Esophagus (tissue), 2 donors: ENCODE results near the gene STAC3. TPM values are rescaled to one million over a fixed set of nuclear protein-coding genes. Genes with fewer than 3 reads are reported as not detected.

ENCODE experiments used
- H3K27ac ChIP-seq, 2 donors: one replicate each; pipeline ENCODE4 v1.5.1; 2013; ENCODE audit warnings: low read depth in 2 of 2, mild to moderate bottlenecking in 2 of 2, inconsistent platforms in 1 of 2, low read length in 1 of 2, moderate library complexity in 1 of 2
- H3K27me3 ChIP-seq, 2 donors: one replicate each; pipeline ENCODE4 v1.6.1; 2013; ENCODE audit warnings: low read length in 2 of 2, control low read depth in 1 of 2, mild to moderate bottlenecking in 1 of 2; ENCODE audit not compliant: insufficient read depth in 2 of 2, control insufficient read depth in 1 of 2
- H3K36me3 ChIP-seq, 2 donors: one replicate each; pipeline ENCODE4 v1.6.1; 2013; ENCODE audit warnings: low read length in 1 of 2; ENCODE audit not compliant: control insufficient read depth in 2 of 2, insufficient read depth in 2 of 2
- H3K4me1 ChIP-seq, 2 donors: one replicate each; pipeline ENCODE4 v1.6.1; 2013; ENCODE audit warnings: low read length in 1 of 2; ENCODE audit not compliant: control insufficient read depth in 2 of 2, insufficient read depth in 2 of 2
- H3K4me3 ChIP-seq, 2 donors: one replicate each; pipeline ENCODE4 v1.5.1; 2013; ENCODE audit warnings: low read length in 2 of 2, mild to moderate bottlenecking in 2 of 2, low read depth in 1 of 2, moderate library complexity in 1 of 2
- H3K9me3 ChIP-seq, 2 donors: one replicate each; pipeline ENCODE4 v1.6.1; 2013; ENCODE audit warnings: mild to moderate bottlenecking in 2 of 2, low read depth in 1 of 2, low read length in 1 of 2, moderate library complexity in 1 of 2; ENCODE audit not compliant: control insufficient read depth in 2 of 2, insufficient read depth in 1 of 2
- WGBS, 2 donors: extraction: QIAGEN DNeasy Blood & Tissue Kit; methylation state at CpG; one replicate each; pipeline ENCODE4 v1.1.7; 2013; 5-methylcytosine and 5-hydroxymethylcytosine counted together
- polyA plus RNA-seq, 2 donors: library from polyadenylated mRNA; stranded (reverse); fragments of 200-250 nt; gene quantifications; one replicate each; pipeline ENCODE4 v1.2.3, GENCODE V29; 2013
- donor health status: healthy with polysubstance abuse.
- donor health status: Bipolar disorder and iron deficiency.

Gene STAC3
- polyA plus RNA-seq, 2 donors, result 0.96 to 1.4 TPM

GRCh38 chr12:57230381-57231155, 20.4 kb downstream of the STAC3 start:
- Histone ChIP-seq H3K36me3 (peaks cover 9 to 34% of the 10 kb centered on the region in 2 donors), H3K27ac (peak overlapping the region in 1 of 2 donors; percentile 45), H3K4me3 (peak overlapping the region; percentile 61 to 78), H3K9me3 (no peaks in the 10 kb centered on the region), H3K4me1 (peaks cover 7 to 19% of the 10 kb centered on the region in 2 donors), H3K27me3 (no peaks in the 10 kb centered on the region)
- WGBS, 2 donors, result 41 to 47% methylated on average over 10 of the region's 10 CpGs

GRCh38 chr12:57229634-57230380, 21.2 kb downstream of the STAC3 start, which contains the start of gene SHMT2:
Gene SHMT2, plus strand, starts transcription at chr12:57229711. Its CDS starts 68 bp downstream, at chr12:57229779.
- Histone ChIP-seq H3K4me3 (peak within 1 kb of the TSS; percentile 61 to 78), H3K9me3 (no peaks in the 10 kb centered on the region), H3K36me3 (peaks cover 9 to 32% of the 10 kb centered on the region in 2 donors), H3K27me3 (no peaks in the 10 kb centered on the region), H3K27ac (peak within 1 kb of the TSS; percentile 44 to 45), H3K4me1 (peaks cover 7 to 19% of the 10 kb centered on the region in 2 donors)
- 0% methylated on average over 42 of the region's 42 CpGs for WGBS, 2 donors

GRCh38 chr12:57229046-57229633, 21.8 kb downstream of the STAC3 start:
- Histone ChIP-seq H3K27ac (peak overlapping the region in 1 of 2 donors; percentile 45), H3K9me3 (no peaks in the 10 kb centered on the region), H3K27me3 (no peaks in the 10 kb centered on the region), H3K4me1 (peaks cover 7 to 18% of the 10 kb centered on the region in 2 donors), H3K4me3 (peak overlapping the region in 1 of 2 donors; percentile 78), H3K36me3 (peaks cover 9 to 31% of the 10 kb centered on the region in 2 donors)
- 13% methylated on average over 9 of the region's 9 CpGs for WGBS, 2 donors

GRCh38 chr12:57227315-57228115, 23.5 kb downstream of the STAC3 start:
- H3K36me3 ChIP-seq, result peaks cover 4 to 15% of the 10 kb centered on the region in 2 donors
- no peak overlapping the region for H3K4me3 ChIP-seq
- peaks cover 7 to 14% of the 10 kb centered on the region in 2 donors for H3K4me1 ChIP-seq
- H3K27ac ChIP-seq, result no peak overlapping the region
- no peaks in the 10 kb centered on the region for H3K9me3 ChIP-seq
- peaks cover 0 to 5% of the 10 kb centered on the region in 2 donors for H3K27me3 ChIP-seq
- WGBS, 2 donors, result 56 to 61% methylated on average over 7 to 8 of the region's 8 CpGs

GRCh38 chr12:57226588-57227314, 24.2 kb downstream of the STAC3 start:
- Histone ChIP-seq H3K27ac (no peak overlapping the region), H3K4me3 (no peak overlapping the region), H3K4me1 (peaks cover 7 to 14% of the 10 kb centered on the region in 2 donors), H3K9me3 (no peaks in the 10 kb centered on the region), H3K27me3 (peaks cover 0 to 10% of the 10 kb centered on the region in 2 donors), H3K36me3 (peaks cover 0 to 7% of the 10 kb centered on the region in 2 donors)
- 22 to 24% methylated on average over 25 to 35 of the region's 35 CpGs for WGBS, 2 donors

- Histone ChIP-seq H3K27ac (no peak overlapping the region), H3K36me3 (no peaks in the 10 kb centered on the region), H3K27me3 (peaks cover 0 to 16% of the 10 kb centered on the region in 2 donors), H3K4me1 (peaks cover 6 to 12% of the 10 kb centered on the region in 2 donors), H3K9me3 (no peaks in the 10 kb centered on the region), H3K4me3 (no peak overlapping the region)
- 55 to 68% methylated on average over 17 to 18 of the region's 18 CpGs for WGBS, 2 donors
Measured at GRCh38 chr12:57225680-57226210, 25.2 kb downstream of the STAC3 start.

- Histone ChIP-seq H3K27me3 (peaks cover 0 to 20% of the 10 kb centered on the region in 2 donors), H3K4me1 (peaks cover 1 to 6% of the 10 kb centered on the region in 2 donors), H3K4me3 (no peak overlapping the region), H3K27ac (no peak overlapping the region), H3K36me3 (no peaks in the 10 kb centered on the region), H3K9me3 (no peaks in the 10 kb centered on the region)
- WGBS, 2 donors, result 20 to 24% methylated on average over 56 to 61 of the region's 61 CpGs
Measured at GRCh38 chr12:57224973-57225679, 25.9 kb downstream of the STAC3 start.
